H1 (cell line): Measurements from ENCODE around the gene GRAMD2A. TPM values are rescaled to one million over a fixed set of nuclear protein-coding genes. Genes with fewer than 3 reads are reported as not detected.
A peak's percentile ranks its signal among the peaks of the same experiment; 100 is the strongest.

ENCODE experiments used
- CTCF ChIA-PET: fragments of 300-600 bp; sonication (Branson Sonifier 250); formaldehyde crosslinking; loops from one replicate; lab custom pipeline; 2021; ENCODE audit not compliant: partially characterized antibody; lab: Charles Lee
- POLR2A ChIA-PET: fragments of 300-600 bp; sonication (Branson Sonifier 250); formaldehyde crosslinking; loops from one replicate; lab custom pipeline; 2021; ENCODE audit warnings: inconsistent platforms; ENCODE audit not compliant: partially characterized antibody; lab: Charles Lee
- DNase-seq, 2 experiments: peaks; one replicate each; pipeline versions ENCODE4 v3.0.0 to v3.0.0-alpha.2; 2010 to 2022; ENCODE audit warnings: low spot score in 2 of 2, low read depth in 1 of 2, mixed read lengths in 1 of 2
- FAIRE-seq: peaks from 2 replicates; lab custom pipeline; 2011; peaks lifted over from hg19 to GRCh38; lab: Jason Lieb, UNC
- H2AFZ ChIP-seq: 2 replicates; pipeline ENCODE4 v1.8.1; 2012; ENCODE audit warnings: low read length, inconsistent platforms
- H2AK5ac ChIP-seq: 2 replicates; pipeline ENCODE4 v1.6.1; 2013; ENCODE audit warnings: low read depth, low read length
- H2BK120ac ChIP-seq: replicated peaks from 2 replicates; pipeline ENCODE3; 2013; ENCODE audit warnings: low read depth, low read length, inconsistent platforms
- H2BK12ac ChIP-seq: 2 replicates; pipeline ENCODE4 v1.6.1; 2013; ENCODE audit warnings: low read depth, low read length
- H2BK15ac ChIP-seq: 2 replicates; pipeline ENCODE4 v1.6.1; 2013; ENCODE audit warnings: low read length
- H2BK20ac ChIP-seq: 2 replicates; pipeline ENCODE4 v1.6.1; 2013; ENCODE audit warnings: low read length
- H2BK5ac ChIP-seq: 2 replicates; pipeline ENCODE4 v1.6.1; 2013; ENCODE audit warnings: low read depth, low read length
- H3K14ac ChIP-seq: 2 replicates; pipeline ENCODE4 v1.6.1; 2013; ENCODE audit warnings: inconsistent platforms; ENCODE audit not compliant: insufficient read length
- H3K18ac ChIP-seq: 2 replicates; pipeline ENCODE4 v1.6.1; 2013; ENCODE audit warnings: low read length; ENCODE audit errors: extremely low read depth
- H3K23ac ChIP-seq: 2 replicates; pipeline ENCODE4 v1.6.1; 2013; ENCODE audit warnings: inconsistent platforms; ENCODE audit not compliant: insufficient read length
- H3K23me2 ChIP-seq: 2 replicates; pipeline ENCODE4 v1.6.1; 2013; ENCODE audit warnings: low read depth, low read length
- H3K27ac ChIP-seq: 2 replicates; pipeline ENCODE4 v1.6.1; 2011; ENCODE audit warnings: low read depth, low read length, inconsistent platforms
- H3K27me3 ChIP-seq, 4 experiments: replicated peaks in 1 of 4; 1 replicate in 1 of 4; 2 replicates in 3 of 4; pipeline versions ENCODE4 v1.6.1 to v1.8.1; 2011 to 2013; ENCODE audit warnings: low read length in 3 of 4, mild to moderate bottlenecking in 3 of 4, inconsistent platforms in 2 of 4, mixed read lengths in 2 of 4, moderate library complexity in 1 of 4; ENCODE audit not compliant: control insufficient read depth in 3 of 4, insufficient read depth in 3 of 4; ENCODE audit errors: extremely low read depth in 1 of 4
- H3K36me3 ChIP-seq, 4 experiments: 2 replicates each; pipeline versions ENCODE4 v1.6.1 to v1.8.1; 2011 to 2013; ENCODE audit warnings: mild to moderate bottlenecking in 4 of 4, low read length in 3 of 4, moderate library complexity in 2 of 4, control low read depth in 1 of 4, inconsistent platforms in 1 of 4; ENCODE audit not compliant: insufficient read depth in 4 of 4, control insufficient read depth in 2 of 4
- H3K4ac ChIP-seq: replicated peaks from 2 replicates; pipeline ENCODE3; 2013; ENCODE audit warnings: low read length, low read depth, mixed read lengths, inconsistent platforms; ENCODE audit not compliant: insufficient read length
- H3K4me1 ChIP-seq, 4 experiments: replicated peaks in 1 of 4; 1 replicate in 1 of 4; 2 replicates in 3 of 4; pipeline versions ENCODE4 v1.6.1 to v1.8.1; 2011 to 2013; ENCODE audit warnings: low read length in 3 of 4, inconsistent platforms in 2 of 4, mixed read lengths in 1 of 4; ENCODE audit not compliant: insufficient read depth in 4 of 4, control insufficient read depth in 3 of 4
- H3K4me2 ChIP-seq, 2 experiments: 2 replicates each; pipeline versions ENCODE4 v1.6.1 to v1.8.1; 2011 to 2013; ENCODE audit warnings: low read depth in 2 of 2, low read length in 2 of 2, control low read depth in 1 of 2, inconsistent platforms in 1 of 2, mild to moderate bottlenecking in 1 of 2; ENCODE audit not compliant: insufficient read depth in 1 of 2
- H3K4me3 ChIP-seq, 4 experiments: fragments of 200-600, 300-600 bp in 1 of 4; sonication (generic), shearing (Covaris generic), sonication (Bioruptor Twin) in 1 of 4; 2 replicates each; pipeline versions ENCODE4 v1.5.1 to v1.8.1; 2011 to 2016; ENCODE audit warnings: low read length in 4 of 4, low read depth in 3 of 4, control low read depth in 2 of 4, inconsistent platforms in 2 of 4, mild to moderate bottlenecking in 2 of 4, mixed read lengths in 1 of 4, moderate library complexity in 1 of 4; ENCODE audit not compliant: insufficient read depth in 2 of 4; ENCODE audit errors: extremely low read depth in 1 of 4
- H3K56ac ChIP-seq: replicated peaks from 2 replicates; pipeline ENCODE3; 2013; ENCODE audit warnings: low read depth, mild to moderate bottlenecking, mixed read lengths, low read length, inconsistent platforms; ENCODE audit not compliant: insufficient read length
- H3K79me1 ChIP-seq: 2 replicates; pipeline ENCODE4 v1.6.1; 2013; ENCODE audit warnings: low read depth, low read length, control low read depth
- H3K79me2 ChIP-seq, 2 experiments: 2 replicates each; pipeline versions ENCODE4 v1.6.1 to v1.8.1; 2012 to 2013; ENCODE audit warnings: low read length in 2 of 2, mild to moderate bottlenecking in 2 of 2, inconsistent platforms in 1 of 2; ENCODE audit not compliant: insufficient read depth in 2 of 2, control insufficient read depth in 1 of 2
- H3K9ac ChIP-seq, 4 experiments: replicated peaks in 1 of 4; 1 replicate in 1 of 4; 2 replicates in 3 of 4; pipeline versions ENCODE4 v1.6.1 to v1.8.1; 2011 to 2013; ENCODE audit warnings: low read depth in 3 of 4, low read length in 3 of 4, control low read depth in 2 of 4, mild to moderate bottlenecking in 2 of 4, moderate library complexity in 2 of 4, inconsistent platforms in 1 of 4; ENCODE audit errors: extremely low read depth in 1 of 4
- H3K9me3 ChIP-seq, 2 experiments: 2 replicates each; pipeline versions ENCODE4 v1.6.1 to v1.8.1; 2012 to 2013; ENCODE audit warnings: mild to moderate bottlenecking in 2 of 2, moderate library complexity in 2 of 2, control low read depth in 1 of 2, inconsistent platforms in 1 of 2, low read depth in 1 of 2, low read length in 1 of 2, mixed read lengths in 1 of 2; ENCODE audit not compliant: insufficient read depth in 2 of 2
- H4K20me1 ChIP-seq, 2 experiments: replicated peaks in 1 of 2; 2 replicates each; pipeline versions ENCODE3 to v1.8.1; 2011 to 2013; ENCODE audit warnings: inconsistent platforms in 2 of 2, low read length in 2 of 2, mild to moderate bottlenecking in 1 of 2; ENCODE audit not compliant: insufficient read depth in 2 of 2, control insufficient read depth in 1 of 2
- H4K5ac ChIP-seq: 2 replicates; pipeline ENCODE4 v1.6.1; 2013; ENCODE audit warnings: low read length, low read depth, mixed read lengths, inconsistent platforms; ENCODE audit not compliant: insufficient read length
- H4K8ac ChIP-seq: 2 replicates; pipeline ENCODE4 v1.8.0; 2013; ENCODE audit warnings: mild to moderate bottlenecking, moderate library complexity, low read length, inconsistent platforms; ENCODE audit not compliant: insufficient read depth; ENCODE audit errors: extremely low read depth
- H4K91ac ChIP-seq: replicated peaks from 2 replicates; pipeline ENCODE3; 2013; ENCODE audit warnings: low read length, mixed read lengths, inconsistent platforms; ENCODE audit not compliant: insufficient read length
- CTCF ChIP-seq, 3 experiments: IDR thresholded peaks; 1 replicate in 2 of 3; 2 replicates in 1 of 3; pipeline versions ENCODE4 v1.5.1 to v1.6.1; 2011; ENCODE audit warnings: low read length in 3 of 3, mild to moderate bottlenecking in 3 of 3, inconsistent platforms in 2 of 3, low read depth in 1 of 3, moderate library complexity in 1 of 3; ENCODE audit not compliant: insufficient read depth in 1 of 3; ENCODE audit errors: control extremely low read depth in 1 of 3
- GABPA ChIP-seq: IDR thresholded peaks from 2 replicates; pipeline ENCODE4 v1.6.1; 2011; ENCODE audit warnings: mild to moderate bottlenecking, low read length, moderate library complexity, borderline replicate concordance; ENCODE audit not compliant: insufficient read depth
- TBP ChIP-seq: IDR thresholded peaks from 2 replicates; pipeline ENCODE4 v1.6.1; 2011; ENCODE audit warnings: low read depth, low read length, improper control_type of control experiment
- USF2 ChIP-seq: IDR thresholded peaks from 2 replicates; pipeline ENCODE4 v1.6.1; 2011; ENCODE audit warnings: low read length, improper control_type of control experiment
- WGBS, 2 experiments: shearing (Covaris generic) in 1 of 2; methylation state at CpG; one replicate each; pipeline versions ENCODE4 v1.1.6 to v1.1.7; 2013 to 2015; ENCODE audit warnings: low lambda C conversion rate in 2 of 2, mixed read lengths in 2 of 2, inconsistent platforms in 1 of 2, low coverage in 1 of 2, missing lambda C conversion rate in 1 of 2; ENCODE audit not compliant: insufficient replicate concordance in 2 of 2, insufficient coverage in 1 of 2, insufficient read length in 1 of 2; ENCODE audit errors: extremely low coverage in 1 of 2, missing lambda C conversion rate in 1 of 2; 5-methylcytosine and 5-hydroxymethylcytosine counted together
- polyA plus RNA-seq, 7 experiments: library from polyadenylated mRNA; depleted of rRNA in 3 of 7; stranded (reverse) in 5 of 7; unstranded in 2 of 7; fragments of >200 nt in 5 of 7; fragments of 200-250 nt in 2 of 7; gene quantifications; 1 replicate in 5 of 7; 2 replicates in 1 of 7; 4 replicates in 1 of 7; pipeline versions ENCODE4 v1.2.1 to v1.2.3, GENCODE V29; 2011 to 2013; ENCODE audit warnings: missing spikeins in 2 of 7, mixed read lengths in 2 of 7
- total RNA-seq: library from RNA; stranded (reverse); fragmentation: NEBNext Ultra II Directional; extraction: Animal tissue kit (Norgen Biotek cat#: 25700); gene quantifications from 2 replicates; pipeline ENCODE4 v1.2.1, GENCODE V29; 2021

Gene GRAMD2A
- total and polyA plus RNA-seq, 2 of the 8 experiments (the other 6 are each of a cell fraction or from before 2014, with no cell fraction given), result 0.57 to 1.5 TPM

- Histone ChIP-seq H2AK5ac (no peak overlapping the region), H4K8ac (no peak overlapping the region), H2BK12ac (no peak overlapping the region), H2BK20ac (no peak overlapping the region), H3K4me2 (no peak overlapping the region), H3K9me3 (no peaks in the 10 kb centered on the region), H2BK120ac (no peak overlapping the region), H3K23me2 (peaks cover 9% of the 10 kb centered on the region), H3K18ac (no peak overlapping the region), H3K79me1 (0 out of 2 replicates have a peak, but pooled peaks cover 5% of the 10 kb centered on the region), H2BK5ac (peak overlapping the region; percentile 32; the same call in 1 of the 2 replicates), H3K79me2 (no peaks in the 10 kb centered on the region; a peak in 1 of 4 replicates), H3K36me3 (peaks cover 48 to 76% (median 71%) of the 10 kb centered on the region in 4 experiments), H3K4me1 (peaks cover 0 to 7% (median 4%) of the 10 kb centered on the region in 4 experiments; a peak in 5 of 7 replicates), H4K5ac (no peak overlapping the region), H2AFZ (no peak overlapping the region), H3K23ac (no peak overlapping the region), H4K91ac (no peak overlapping the region), H3K27me3 (peaks cover 5 to 14% (median 11%) of the 10 kb centered on the region in 4 experiments; a peak in 6 of 7 replicates), H3K4me3 (no peak overlapping the region), H3K56ac (no peak overlapping the region), H4K20me1 (peaks cover 24 to 31% of the 10 kb centered on the region in 2 experiments), H3K9ac (no peak overlapping the region), H3K4ac (no peak overlapping the region), H2BK15ac (no peak overlapping the region), H3K14ac (no peak overlapping the region), H3K27ac (no peak overlapping the region)
- DNase-seq (no peak), FAIRE-seq (no peak)
- TF ChIP-seq GABPA, result no peak
- TF ChIP-seq USF2, result no peak
- no peak for TF ChIP-seq TBP
- no peak for TF ChIP-seq CTCF (IDR thresholded peaks at IDR 0.05; ENCODE audit: control extremely low read depth in 1 of 3, insufficient read depth in 1 of 3, low read depth in 1 of 3, low read length in 3 of 3)
- POLR2A ChIA-PET, result interaction anchor here (1.0 to 1.8 kb wide), 2 partner anchors 16 to 21 kb away, joined by 3 to 4 read pairs; no protein-coding TSS in a partner anchor
- CTCF ChIA-PET, result interaction anchor here (0.8 to 4.3 kb wide), 8 partner anchors 10 to 162 kb away, joined by 3 to 32 read pairs (median 10); partner anchors contain the start of gene PKM
- WGBS, 2 experiments, result 90% methylated on average over 3 of the region's 3 CpGs; no CpG with 5 or more reads in 1 of the 2 experiments
Observed at GRCh38 chr15:72201391-72201921, 3.9 kb upstream of the GRAMD2A start.
